SW480 (cell line): ENCODE data around the gene DAB1.
"Not testable (repeated sequence)": the region's sequence is repeated elsewhere in the genome, so short reads cannot be mapped to it uniquely, and the experiment has no call there.

Source experiments
- DNase-seq: peaks from one replicate; pipeline ENCODE4 v3.0.0-alpha.2; 2016; ENCODE audit warnings: low spot score

Gene DAB1

DNA sequence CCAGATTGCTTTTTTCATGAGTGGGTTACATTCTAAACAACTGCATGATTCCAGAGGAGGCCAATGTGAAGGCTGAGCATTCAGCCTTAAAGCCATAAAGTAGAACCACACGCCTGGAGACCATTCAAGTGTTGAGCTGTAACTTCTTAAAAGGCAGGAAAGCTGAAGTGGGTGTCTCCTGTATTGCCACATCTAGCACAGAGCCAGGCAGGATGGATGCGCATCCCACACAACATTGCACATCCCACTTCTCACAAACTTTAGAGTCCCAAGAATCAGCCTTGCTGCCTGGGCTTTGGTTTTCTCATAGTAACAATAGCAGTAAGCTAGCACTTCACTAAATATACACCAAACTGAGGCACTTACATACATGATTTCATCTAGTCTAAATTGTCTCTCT lies 151.7 kb downstream of the DAB1 start:
- DNase-seq: no peak

DNA sequence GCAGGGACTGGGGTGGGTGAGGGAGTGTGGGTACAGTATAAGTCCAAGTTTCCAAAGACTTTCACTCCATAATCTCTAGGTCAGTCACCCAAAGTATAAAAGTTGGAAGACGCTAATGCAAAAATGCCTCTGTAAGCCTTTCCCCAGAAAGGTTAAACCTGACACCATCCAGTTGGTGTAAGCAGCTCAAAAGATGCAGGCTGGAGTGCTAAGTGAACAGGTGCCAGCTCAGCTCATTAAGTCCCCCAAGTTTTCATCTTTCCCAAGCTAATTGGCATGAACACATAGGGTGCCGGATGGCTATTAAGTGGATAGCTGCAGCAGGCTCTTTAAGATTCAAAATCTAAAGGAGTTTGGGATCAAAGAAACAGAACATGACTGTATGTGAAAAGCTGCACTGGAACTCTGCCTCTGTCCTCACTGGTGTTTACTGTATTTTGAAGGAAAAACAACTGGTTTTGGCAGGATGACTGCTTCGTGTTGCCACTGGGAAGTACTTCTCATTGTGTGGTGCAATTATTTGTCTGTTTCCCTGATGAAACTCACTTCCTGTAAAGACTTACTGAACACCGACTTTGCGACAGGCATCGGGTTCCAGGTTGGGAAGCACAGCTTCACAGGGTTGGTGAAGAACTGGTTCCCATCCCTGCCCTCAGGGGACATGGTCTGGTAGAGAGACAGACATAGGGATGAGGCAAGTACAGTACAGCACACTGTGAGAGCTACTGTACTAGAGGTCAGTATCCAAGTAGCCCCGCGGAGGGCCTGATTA lies 152.7 kb downstream of the DAB1 start:
- no peak for DNase-seq

DNA sequence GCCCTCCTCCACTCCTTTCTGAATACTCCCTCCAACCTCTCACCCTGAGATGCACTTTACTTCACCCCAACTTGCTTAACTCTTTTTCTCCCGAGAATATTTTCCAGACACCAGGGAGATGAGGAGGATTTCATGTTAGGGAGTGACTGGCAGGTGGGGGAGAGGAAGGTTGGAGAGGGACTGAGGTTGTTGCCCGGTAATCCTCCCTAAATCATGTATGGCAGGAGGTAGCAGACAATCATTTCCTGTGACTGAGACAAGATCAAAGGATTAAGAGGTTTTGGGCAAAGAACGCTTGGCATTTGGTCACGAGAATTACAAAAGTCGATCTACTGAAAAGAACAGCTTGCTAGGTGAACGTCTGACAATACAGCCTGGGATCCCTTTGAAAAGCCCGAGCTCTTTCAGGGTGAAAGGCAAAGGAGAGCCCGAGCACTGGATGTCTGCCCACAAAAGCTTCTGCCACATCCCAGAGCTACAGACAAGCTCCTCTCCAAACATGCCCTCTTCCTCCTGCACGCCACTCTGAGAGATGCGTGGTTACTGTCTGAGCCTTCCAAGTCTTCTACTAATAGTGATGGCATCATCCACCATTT lies 154.1 kb downstream of the DAB1 start:
- DNase-seq: peak; percentile 44

DNA sequence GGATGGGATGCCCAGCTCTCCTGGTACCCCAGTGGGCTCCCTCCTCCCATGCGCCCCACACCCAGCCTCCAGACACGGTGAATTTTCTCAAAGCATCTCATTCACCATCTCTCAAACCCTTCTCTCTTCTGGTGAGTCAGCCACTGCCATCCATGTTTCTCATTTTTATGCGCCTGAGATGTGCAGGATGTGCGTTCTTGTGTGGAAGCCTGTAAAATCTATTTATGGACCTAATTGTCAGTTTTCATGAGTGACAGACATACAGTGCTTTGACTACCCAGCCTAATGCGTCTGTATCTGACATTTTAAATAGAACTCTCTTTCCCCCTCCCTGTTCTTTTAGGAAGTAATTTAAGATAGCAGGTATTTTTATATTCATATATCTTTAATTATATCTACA lies 158.8 kb downstream of the DAB1 start:
- no peak for DNase-seq

DNA sequence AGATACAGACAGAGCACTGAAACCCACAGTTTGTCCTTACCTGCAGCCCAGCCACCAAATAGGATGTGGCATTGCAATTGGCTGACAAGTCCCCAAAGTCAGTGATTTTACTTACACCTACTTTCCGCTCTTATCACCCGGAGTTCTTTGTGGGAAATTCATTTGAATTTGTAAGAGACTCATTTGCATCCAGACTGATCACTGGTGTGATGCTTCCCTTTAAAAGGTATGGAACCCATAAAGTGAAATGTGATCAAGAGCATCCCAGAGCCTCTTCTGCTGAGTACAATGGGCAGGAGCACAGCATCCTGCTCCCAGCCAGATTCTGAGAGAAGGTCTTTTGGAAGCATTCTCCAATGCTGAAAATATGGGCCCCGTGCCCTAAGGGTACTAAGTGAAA lies 161.4 kb downstream of the DAB1 start:
- DNase-seq: no peak

DNA sequence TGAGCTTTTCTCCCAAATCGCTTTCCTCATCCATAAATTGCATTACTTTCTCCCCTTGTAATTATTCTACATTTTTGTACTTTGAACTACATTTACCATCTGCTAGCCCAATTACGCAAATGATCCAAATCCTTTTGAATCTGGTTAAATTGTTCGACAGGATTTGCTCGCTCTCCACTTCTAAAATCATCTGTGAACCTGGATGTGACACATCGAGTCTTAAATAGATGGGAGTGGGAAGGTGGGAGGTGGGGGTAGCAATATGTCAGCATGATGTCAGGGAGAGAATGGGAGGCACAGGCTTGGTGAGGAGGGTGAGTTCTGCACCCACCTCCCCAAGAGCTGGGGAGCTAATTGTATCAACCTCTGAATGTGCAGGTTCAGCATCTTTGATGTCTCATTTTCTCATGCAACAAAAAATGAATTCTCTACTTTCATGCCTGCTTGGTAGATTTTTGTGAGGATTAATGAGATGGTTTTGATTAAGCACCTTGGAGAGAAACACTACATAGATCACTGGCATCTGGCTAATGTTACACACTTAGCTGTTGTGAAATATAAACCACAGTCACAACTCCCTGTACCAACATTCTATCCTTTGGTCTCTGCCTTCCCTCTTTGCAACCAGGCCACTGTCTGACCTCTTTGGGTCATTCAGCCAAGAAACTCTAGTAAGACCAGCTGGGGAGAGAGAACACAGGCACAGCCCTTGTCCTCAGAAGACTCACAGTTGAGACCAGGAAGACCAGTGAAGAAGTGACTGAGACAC lies 165.1 kb downstream of the DAB1 start:
- DNase-seq: no peak

DNA sequence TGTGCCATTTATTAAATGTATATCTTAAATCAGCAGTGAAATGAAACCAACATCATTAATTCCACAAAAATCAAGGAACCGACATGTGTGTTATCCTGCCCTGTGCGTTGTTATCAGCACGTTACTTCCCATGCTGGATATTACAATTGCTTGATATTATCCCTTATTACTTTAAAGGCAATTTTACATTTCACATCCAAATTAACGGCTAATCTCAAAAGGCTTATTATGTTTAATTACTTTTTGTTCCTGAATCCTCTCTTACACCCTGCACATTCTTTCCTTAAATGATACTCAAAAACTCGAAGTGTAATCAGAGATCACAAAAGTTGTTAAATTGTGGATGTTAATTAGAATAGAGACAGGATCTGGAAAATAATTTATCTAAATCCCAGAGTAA lies 167.9 kb downstream of the DAB1 start:
- DNase-seq: no peak

DNA sequence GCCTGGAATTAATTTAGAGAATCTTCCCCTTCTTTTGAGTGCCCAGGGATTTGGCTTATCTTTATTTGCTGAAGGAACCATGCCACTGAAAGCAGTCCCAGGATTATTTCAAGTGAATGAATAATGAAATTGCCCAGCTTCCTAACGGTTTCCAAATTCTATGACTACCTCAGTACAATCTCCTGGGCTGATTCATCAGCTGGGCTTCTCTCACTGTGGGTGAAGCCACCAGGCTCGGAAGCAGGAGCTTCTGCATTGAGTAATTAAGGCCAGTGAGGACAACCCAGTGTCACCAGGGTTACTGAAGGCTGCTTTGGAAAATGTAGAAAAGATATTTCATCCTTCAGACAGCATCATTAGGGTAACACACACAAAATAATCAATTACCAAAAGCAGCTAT lies 169.8 kb downstream of the DAB1 start:
- DNase-seq: no peak

DNA sequence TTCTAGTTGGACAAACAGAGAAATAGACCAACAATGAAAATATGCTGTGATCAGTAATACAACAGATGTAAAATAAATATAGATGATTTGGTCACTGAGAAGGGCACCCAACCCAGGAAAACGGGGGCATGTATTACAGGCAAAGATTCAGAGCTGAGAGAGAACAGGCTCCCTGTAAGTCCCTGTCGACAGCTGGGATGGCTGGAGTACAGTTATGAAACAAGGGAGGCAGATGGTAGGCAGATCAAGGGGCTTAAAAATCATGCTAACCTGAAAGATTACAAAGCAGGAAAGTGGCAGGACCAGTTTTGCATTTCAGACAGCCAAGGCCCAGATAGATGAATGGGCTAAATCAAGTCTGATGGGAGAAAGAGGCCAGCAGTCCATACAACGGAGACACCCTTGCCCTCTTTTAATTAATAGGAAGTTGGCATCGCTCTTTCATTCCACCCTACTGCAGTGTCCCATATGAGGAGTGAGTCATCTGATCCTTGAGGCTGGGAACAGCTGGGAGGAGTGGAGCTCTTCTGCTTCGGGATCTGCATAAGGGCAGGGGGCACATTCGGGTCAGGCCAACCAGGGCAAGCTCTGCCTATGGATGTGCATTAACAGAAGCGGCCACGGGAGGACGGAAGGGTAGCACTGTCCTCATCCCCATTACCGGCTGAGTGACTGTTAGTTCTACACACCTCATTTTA lies 171.1 kb downstream of the DAB1 start:
- no peak for DNase-seq

DNA sequence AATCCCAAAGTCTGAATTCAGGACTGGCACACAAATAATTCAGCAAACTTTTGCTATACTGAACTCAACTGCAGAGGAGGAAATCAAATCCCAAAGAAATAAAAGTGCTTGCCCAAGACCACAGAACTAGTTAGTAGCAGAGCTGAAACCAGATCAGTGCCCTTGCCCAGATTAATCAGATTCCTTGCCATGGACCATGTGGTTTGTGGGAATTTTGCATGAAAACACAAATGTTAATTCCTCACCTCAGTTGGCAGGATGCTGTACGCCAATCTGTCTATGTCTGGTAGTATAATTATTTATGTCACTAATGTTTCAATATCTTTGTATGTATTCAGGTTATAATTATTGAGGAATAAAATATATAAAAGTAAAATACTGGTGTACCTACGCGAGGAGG lies 173.8 kb downstream of the DAB1 start:
- no peak for DNase-seq

DNA sequence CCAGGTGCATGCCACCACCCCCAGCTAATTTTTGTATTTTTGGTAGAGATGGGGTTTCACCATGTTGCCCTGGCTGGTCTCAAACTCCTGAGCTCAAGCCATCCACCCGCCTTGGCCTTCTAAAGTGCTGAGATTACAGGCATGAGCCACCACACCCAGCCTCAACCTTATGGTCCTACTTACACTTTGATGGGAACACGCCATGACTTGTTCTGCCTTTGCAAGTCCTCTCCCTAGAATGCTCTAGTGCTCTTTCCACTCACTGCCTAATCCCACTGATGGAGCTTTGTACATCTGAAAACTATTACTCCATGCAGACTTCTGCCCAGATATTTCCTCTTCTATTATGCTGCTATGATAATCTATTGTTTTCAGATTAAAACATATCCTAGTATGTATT lies 174.3 kb downstream of the DAB1 start:
- DNase-seq: no peak

DNA sequence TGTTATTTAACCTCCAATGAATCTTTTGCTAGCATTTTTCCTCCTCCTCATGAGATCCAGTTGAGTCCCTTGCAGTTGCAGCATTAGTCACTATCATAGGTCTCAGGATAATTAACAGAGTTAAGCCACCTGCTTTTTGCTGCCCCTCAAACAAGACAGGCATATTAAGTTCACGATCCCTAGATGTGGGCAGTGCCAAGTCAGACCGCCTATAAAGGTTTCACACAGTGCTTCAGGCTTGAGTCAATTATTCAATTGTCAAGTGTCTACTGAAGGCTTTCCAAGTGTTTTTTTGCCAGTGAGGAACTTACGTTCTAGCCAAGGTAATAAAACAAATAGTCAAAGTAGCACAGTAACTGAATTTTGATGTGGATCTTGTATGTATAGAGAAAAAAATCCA lies 175.0 kb downstream of the DAB1 start:
- DNase-seq: no peak

DNA sequence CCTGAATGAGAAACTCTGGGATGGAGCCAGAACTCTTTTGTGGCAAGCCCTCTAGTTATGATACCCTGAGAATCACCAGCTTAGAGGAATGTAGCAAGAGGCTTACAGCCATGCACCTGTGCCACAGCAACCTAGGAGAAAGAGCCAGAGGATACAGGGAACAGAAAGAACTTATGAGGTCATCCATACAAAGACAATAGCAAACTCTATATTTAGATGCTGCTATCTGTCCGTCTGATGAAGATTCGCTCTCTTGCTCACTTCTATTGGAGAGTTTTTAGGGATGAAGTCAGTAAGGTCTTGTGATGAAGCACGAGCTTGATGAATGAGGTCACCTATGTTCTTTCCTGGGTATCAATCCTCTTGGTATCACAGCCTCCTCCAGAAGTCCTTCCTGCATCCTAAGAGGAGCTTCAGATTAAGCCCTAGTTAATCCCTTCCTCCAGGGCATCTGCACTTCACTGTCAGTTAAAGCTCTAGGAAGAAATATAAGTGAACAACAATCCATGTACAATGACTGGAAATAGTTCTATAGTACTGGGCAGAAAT lies 185.6 kb downstream of the DAB1 start:
- no peak for DNase-seq

DNA sequence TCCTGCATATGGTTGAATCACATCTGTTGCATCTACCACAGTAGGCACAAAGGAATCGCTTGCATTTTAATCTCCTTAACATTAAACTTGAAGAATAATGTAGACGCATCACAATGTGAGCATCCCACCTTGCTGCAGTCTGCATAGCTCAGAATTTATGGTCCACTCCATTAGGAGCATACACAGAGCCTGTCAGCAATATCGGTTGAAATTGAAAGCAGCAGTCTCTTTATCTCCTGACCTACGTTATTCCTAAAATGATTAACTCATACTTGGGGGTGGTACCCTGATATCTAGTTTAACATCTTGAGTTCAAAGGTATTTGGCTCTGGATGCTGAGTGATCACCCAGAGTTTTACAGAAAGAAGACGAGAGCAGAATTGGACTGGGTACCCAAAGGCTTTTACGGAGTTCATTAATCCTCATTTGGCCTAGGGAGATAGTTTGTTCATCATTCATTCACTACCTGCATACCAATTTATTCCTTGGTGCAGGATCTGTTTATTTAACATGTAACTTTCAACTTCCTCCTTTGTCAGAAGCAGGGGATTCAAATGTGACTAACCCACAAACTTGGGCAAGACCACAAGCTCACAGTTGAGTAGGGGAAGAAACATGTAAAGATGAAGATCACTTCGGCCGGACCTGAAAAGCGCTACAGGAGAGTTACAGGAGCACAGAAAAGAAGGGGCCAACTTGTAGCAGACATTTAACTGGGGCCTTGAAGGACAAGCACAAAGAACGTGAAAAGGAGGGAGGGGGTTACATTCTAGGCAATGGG lies 187.9 kb downstream of the DAB1 start:
- DNase-seq: no peak

DNA sequence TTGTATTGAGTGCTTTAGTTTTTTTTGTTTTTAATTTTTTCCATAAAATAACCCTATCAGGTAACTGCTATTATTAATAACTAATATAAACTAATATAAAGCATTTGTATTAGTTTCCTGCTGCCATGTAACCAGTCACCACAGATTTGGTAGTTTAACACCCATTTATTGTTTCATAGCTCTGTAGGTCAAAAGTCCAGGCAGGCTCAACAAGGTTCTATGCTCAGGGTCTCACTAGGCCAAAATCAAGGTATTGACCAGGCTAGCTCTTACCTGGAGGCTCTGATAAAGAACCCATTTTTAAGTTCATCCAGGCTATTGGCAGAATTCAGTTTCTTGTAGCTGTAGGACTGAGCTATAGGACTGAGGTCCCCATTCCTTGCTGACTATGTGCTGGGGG lies 189.4 kb downstream of the DAB1 start:
- no peak for DNase-seq

DNA sequence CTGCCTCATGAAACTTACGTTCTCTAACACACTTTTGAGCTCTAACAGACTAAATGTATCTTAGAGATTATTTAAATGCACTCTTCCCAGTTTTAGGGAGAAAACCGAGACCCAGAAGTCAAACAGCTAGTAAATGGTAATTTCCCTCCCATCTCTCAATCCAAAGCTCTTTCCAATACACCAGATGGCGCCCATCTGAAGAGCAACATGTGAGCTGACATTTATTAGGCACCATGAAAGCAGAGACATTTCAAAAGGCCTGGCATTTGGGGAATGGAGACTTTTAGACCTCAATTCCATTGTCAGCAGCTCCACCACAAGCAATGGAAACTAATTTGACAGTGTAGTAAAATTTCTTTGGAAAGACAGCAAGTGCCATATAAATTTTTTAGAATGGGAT lies 191.4 kb downstream of the DAB1 start:
- DNase-seq: peak; percentile 6

DNA sequence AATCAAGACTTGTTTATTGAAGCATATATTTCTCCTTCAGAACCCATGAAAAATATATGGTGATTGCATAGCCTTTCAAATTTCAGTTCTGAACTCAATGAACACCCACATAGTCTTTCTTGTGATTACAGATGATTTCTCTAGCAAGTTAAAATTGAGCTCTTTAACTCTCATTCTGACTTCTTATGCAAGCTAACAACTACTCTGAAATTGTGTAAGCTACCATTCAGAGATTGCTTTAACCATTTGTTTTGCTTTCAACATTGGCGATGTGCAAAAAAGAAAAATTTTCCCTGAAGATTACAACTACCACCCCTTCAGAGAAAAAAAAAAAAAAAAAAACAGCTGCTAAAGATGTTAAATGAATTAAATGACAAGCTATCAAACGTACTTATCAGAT lies 193.9 kb downstream of the DAB1 start:
- DNase-seq: no peak

DNA sequence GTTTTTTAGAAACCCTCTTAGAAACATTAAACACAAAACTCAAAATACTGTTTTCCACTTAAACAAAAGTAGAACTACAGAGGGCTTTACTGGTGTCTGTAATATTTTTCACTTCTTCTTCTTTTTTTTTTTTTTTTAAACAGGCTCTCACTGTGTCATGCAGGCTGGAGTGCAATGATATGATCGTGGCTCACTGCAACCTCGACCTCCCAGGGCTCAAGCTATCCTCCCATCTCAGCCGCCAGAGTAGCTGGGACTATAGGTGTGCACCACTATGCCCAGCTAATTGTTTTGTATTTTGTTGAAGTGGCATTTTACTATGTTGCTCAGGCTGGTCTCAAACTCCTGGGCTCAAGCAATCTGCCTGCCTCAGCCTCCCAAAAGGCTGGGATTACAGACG lies 194.8 kb downstream of the DAB1 start:
- DNase-seq: no peak

DNA sequence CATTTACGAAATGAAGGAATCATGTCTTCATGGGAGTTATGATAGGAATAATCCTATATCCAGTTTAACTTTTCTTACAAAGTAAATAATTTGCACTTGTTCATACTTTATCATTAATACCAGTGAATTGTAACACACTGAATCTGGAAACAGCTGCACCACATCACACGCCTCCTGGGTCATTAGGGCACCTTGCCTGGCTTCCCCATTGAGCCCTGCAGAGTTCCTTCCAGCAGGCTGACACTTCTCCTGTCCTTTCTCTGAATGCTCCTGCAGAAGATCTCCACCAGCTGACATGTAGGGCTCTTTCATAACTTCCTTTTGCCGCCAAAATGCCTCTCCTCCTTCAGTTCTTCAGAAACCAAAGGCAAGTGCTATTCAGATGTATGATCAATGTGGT lies 201.1 kb downstream of the DAB1 start:
- no peak for DNase-seq

DNA sequence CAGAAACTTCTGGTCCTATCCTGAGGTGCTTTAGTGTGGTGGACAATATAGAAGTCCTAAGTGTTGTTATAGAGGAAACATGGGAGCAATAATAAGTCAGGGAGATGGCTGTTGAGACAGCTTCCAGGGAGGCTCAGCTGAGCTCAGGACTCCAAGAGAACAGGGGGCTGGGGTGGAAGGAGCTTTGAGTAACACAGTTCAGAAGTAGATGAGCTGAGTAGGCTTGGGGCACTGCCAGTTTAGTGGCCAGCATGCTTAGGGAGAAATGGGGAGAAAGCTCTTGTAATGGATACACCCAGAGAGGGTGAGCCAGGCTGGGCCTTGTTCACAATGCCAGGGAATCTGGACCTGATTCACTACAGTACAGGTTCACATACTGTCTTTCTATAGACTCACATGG lies 201.6 kb downstream of the DAB1 start:
- no peak for DNase-seq

DNA sequence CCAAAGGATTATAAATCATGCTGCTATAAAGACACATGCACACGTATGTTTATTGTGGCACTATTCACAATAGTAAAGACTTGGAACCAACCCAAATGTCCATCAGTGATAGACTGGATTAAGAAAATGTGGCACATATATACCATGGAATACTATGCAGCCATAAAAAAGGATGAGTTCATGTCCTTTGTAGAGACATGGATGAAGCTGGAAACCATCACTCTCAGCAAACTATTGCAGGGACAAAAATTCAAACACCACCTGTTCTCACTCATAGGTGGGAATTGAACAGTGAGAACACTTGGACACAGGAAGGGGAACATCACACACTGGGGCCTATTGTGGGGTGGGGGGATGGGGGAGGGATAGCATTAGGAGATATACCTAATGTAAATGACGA lies 203.0 kb downstream of the DAB1 start:
- DNase-seq: not testable (repeated sequence)
